ENCODE data around the gene PRKN.

The PRKN gene

GRCh38 chr6:161458201-161458951 is 1269.2 kb downstream of the PRKN start:
- DNase-seq, result no peak

DNA sequence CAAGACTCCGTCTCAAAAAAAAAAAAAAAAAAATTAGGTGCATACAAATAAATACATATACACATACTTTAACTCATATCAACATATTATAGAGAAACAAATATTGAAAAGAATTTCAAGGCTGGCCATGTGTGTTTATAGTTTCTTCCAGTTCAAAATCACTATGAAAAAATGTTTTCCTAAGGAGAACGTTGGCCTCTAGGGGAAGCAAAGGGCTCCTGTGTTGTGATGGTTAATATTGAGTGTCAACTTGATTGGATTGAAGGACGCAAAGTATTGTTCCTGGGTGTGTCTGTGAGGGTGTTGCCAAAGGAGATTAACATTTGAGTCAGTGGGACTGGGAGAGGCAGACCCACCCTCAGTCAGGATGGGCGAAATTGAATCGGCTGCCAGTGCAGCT is 1271.7 kb downstream of the PRKN start:
- DNase-seq, result no peak

DNA sequence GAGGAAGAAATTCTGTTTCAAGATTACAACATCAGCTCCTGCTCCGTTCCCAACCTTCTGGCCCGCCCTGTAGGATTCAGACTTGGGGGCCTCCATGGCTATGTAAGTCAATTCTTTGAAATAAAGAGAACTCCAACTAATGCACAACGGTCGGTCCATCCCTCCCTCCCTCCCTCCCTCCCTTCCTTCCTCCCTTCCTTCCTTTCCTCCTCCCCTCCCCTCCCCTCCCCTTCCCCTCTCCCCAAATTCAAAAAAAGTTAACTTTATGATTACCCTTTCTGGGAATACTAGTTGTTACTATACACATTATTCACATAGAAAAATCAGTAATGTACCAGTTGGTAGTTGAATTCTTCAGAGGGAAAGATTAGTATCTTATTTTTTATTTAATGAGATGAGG is 1274.0 kb downstream of the PRKN start:
- DNase-seq, result no peak

GRCh38 chr6:161452241-161452640 is 1275.3 kb downstream of the PRKN start:
- DNase-seq, result no peak

GRCh38 chr6:161449521-161449920 is 1278.0 kb downstream of the PRKN start:
- no peak for DNase-seq

DNA sequence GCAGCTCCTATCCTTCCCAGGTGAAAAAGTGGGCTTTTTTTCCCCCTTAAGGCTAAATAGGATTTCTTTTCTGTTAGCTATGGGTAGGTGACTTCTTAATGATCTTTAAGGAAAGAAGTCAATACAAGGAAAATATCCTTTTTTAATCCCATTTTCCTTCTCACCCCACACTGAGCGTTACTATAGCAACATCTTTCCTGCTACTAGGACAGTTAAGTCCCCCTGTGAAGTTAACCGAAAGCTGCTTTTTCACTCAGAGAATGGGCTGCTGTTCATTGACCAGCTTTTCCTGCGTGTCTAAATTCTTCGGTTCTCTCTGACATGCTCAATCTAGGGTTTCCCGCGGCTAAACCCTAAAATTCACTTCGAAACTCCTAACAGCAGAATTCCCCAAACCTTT is 1280.6 kb downstream of the PRKN start:
- no peak for DNase-seq

DNA sequence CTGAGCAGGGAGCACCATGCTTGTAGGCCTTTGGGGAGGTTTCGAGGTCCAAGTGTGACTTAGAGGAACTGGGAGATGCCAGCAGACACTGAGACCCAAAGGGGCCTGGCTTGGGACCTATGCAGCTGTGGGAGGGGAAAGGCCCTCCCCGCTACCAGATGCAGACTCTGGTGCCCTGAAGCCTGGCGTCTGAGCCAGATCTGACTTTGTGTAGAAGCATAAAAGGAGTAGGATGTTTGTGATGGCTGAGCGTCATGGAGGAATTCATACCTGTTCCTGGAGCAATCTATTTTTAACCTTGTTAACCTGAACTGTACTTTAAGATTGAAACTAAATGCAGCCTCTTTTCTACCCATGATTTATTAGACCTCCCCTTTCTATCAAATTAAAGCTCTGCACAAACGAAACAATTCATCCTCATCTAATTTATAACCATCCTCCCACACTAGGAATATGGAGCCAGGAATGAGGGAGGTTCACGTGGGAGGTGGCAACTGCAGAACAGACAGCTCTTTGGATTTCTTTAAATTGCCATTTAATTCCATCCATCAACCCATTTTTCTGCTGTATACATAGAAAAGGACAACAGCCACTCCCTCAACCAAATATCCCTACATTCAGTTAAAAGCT is 1281.2 kb downstream of the PRKN start:
- no peak for DNase-seq

GRCh38 chr6:161445021-161445799 is 1282.4 kb downstream of the PRKN start:
- no peak for DNase-seq

DNA sequence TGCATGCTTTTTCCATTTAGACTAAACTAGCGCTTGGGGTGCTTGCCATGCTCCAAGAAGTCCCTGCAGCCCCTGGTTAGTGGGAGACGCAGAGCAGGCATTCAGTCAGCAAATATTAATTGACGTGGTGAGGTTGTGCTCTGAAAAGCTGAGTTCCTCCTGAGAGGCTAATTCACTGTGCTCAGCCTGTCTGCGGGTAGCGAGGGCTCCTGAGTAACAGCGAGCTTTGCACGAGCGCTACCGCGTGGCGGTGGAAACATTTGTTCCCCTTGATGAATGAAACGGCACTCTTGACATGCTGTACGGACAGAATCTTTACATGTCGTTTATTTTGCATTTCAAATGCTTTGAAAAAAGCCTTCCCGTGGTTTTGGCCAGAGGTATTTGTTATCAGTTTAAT is 1283.1 kb downstream of the PRKN start:
- peak; percentile 35 for DNase-seq

DNA sequence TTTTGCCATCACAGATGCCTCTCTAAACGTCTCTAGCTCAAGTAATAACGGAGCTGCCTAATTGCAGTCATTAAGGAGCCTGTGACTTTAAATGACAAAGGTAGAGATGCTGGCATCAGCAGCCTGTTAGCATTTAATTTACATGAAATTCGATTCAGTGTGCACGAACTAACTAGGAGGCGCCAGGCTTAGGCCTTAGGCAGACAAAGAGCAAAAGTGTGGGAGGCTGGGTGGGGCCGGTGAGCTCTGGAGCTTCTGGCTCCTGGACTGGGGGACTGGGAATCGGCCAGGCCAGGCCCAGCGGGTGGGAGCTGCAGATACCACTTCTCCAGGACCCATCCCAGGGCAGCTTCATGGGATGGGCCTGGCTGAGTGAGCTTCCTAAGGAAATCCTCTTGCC is 1283.7 kb downstream of the PRKN start:
- no peak for DNase-seq

DNA sequence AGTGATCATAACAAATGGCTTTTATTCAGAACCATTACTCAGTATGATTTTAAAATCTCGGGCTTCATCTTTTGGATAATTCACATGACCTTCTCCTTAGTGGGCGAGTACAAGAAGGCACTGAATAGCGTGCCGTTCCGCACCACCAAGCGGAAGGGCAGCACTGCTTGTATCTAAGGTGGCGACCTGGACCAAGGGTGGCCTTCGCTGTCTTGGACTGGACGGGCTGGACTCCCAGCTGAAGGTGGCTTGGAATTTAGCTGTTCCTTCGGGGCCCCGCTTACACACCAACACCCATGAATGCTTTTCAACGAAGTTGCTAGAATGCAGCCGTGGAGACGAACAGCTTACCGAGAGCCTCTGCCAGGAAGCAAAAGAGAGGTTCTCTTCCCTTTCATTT is 1285.1 kb downstream of the PRKN start:
- no peak for DNase-seq

DNA sequence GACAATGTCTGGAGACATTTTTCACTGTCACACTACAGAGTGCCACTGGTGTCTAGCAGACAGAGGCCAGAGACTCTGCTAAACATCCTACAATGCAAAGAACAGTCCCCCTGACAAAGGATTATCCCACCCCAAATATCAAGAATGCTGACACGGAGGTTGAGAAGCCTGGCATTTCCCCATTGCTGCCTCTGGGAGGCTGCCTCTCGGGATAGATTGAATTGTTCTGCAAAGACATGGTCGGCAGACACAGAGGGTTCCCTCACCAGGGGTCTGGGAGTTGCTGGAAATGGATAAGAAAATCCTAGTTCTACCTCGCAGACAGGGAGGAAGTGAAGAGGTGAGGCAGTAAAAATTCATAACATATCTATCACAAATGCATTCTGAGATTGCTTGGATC is 1287.3 kb downstream of the PRKN start:
- DNase-seq, result no peak

- no peak for DNase-seq
These were observed 1288.5 kb downstream of the PRKN start for GRCh38 chr6:161439093-161439492.

GRCh38 chr6:161438430-161439030 is 1289.0 kb downstream of the PRKN start:
- no peak for DNase-seq

GRCh38 chr6:161437851-161438250 is 1289.7 kb downstream of the PRKN start:
- no peak for DNase-seq

DNA sequence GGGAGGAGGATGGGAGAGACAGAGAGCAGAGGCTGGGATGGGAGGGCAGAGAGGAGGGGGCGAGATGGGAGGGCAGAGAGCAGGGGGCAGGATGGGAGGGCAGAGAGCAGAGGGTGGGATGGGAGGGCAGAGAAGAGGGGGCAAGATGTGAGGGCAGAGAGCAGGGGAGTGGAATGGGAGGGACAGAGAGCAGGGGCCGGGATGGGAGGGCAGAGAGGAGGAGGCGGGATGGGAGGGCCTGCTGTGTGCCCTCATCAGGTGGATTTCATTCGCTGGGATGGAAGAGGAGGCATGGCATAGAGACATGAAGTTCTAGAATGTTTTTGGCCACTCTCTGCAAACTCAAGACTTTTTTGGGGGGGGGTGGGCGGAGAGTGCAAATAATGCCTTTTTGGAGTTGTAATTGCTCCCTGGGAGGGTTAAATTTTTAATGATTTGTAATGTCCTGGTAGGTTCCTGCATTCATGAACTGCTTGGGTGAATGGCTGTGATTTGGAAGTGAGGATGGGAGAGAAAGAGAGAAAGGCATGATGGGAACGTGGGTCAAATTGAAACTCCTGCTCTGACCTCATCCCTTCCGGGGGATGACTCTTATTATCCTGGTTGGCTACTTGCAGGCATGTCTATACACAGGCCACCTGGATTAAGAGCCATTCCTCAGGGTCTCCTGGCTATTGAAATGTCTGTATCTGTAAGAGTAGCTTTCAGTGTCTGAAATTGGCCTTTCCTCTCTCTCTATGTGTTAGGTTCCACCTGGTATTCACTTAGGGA is 1291.3 kb downstream of the PRKN start:
- no peak for DNase-seq

GRCh38 chr6:161435748-161436070 is 1291.9 kb downstream of the PRKN start:
- DNase-seq, result no peak

GRCh38 chr6:161434921-161435747 is 1292.4 kb downstream of the PRKN start:
- DNase-seq, result no peak

DNA sequence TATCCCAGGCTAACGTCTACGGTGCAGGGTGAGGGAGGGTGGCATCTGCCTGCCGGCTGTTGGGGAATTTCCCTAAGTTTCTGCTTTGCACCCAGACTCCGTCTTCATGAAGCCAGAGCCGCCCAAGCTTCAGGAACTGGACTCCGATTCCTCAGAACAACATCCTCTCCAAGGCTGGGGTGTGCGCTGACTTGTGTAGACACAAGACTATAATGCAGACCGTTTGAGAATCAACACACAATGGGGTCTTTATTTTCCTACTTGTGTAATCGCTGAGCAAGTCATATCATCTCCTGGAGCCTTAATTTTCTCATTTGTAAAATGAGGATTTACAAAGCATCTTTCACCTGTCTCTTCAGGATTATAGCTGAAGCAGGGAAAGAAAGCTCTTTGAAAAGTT is 1293.2 kb downstream of the PRKN start:
- DNase-seq, result no peak

- no peak for DNase-seq
These were observed 1295.0 kb downstream of the PRKN start for GRCh38 chr6:161432546-161432945.

DNA sequence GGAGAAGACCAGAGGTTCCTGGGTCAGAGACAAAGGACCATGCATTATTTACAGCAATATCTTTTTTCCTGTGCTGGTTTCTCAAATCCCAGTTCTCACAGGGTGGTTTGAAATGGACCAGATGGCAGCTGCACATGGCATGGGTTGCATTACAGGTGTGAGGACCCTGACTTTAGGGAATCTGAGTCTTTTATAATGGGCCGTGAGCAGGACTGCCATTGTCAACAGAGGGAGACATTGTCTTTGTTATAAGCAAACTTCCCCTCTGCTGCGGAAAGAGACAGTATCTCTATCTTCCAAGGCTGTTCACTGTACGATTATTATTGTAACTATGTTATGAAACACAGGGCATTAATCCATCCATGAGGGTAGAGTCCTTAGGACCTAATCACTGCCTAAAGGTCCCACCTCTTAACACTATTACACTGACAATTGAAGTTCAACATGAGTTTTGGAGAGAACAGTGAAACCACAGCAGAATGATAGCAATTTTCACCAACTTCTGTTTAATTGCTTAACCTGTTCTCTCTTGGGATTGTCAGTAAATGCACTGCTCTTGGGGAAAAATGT is 1297.6 kb downstream of the PRKN start:
- no peak for DNase-seq

- DNase-seq, result no peak
These were observed 1303.1 kb downstream of the PRKN start for GRCh38 chr6:161424421-161424820.
